ENCODE measurements around the gene GREB1.

The GREB1 gene

DNA sequence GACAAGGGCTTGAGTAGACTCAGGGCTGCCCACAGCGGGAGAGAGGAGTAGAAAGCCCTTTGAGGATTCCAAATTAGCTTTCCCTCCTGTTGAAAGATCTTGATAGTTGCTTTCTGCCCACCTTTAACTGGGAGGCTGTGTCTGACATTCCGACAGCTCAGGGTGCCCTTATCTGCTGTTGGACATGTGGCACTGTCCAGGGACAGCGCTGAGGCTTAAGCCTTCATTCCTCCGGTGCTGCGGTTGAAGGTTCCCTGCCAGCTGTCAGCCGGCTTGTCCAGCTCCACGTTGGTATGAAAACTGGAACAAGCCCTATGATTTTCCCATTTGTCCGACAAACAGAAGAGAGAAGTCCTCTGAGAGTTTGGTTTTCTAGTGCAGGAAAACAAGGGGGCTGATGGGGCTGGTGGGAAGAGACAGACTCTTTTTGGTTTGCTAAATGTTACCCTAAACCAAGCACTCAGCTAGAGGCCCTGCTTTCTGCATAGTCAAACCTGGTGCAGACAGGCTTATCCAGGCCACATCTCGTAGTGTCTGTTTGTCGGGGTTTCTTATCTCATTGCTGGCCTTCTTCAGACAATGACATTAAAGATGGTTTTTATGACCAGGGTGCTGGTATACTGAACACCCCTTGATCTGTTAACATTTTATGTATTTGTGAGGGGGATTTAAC, 24.5 kb downstream of the GREB1 start (continued):
- TF ChIP-seq, protein P1, sequence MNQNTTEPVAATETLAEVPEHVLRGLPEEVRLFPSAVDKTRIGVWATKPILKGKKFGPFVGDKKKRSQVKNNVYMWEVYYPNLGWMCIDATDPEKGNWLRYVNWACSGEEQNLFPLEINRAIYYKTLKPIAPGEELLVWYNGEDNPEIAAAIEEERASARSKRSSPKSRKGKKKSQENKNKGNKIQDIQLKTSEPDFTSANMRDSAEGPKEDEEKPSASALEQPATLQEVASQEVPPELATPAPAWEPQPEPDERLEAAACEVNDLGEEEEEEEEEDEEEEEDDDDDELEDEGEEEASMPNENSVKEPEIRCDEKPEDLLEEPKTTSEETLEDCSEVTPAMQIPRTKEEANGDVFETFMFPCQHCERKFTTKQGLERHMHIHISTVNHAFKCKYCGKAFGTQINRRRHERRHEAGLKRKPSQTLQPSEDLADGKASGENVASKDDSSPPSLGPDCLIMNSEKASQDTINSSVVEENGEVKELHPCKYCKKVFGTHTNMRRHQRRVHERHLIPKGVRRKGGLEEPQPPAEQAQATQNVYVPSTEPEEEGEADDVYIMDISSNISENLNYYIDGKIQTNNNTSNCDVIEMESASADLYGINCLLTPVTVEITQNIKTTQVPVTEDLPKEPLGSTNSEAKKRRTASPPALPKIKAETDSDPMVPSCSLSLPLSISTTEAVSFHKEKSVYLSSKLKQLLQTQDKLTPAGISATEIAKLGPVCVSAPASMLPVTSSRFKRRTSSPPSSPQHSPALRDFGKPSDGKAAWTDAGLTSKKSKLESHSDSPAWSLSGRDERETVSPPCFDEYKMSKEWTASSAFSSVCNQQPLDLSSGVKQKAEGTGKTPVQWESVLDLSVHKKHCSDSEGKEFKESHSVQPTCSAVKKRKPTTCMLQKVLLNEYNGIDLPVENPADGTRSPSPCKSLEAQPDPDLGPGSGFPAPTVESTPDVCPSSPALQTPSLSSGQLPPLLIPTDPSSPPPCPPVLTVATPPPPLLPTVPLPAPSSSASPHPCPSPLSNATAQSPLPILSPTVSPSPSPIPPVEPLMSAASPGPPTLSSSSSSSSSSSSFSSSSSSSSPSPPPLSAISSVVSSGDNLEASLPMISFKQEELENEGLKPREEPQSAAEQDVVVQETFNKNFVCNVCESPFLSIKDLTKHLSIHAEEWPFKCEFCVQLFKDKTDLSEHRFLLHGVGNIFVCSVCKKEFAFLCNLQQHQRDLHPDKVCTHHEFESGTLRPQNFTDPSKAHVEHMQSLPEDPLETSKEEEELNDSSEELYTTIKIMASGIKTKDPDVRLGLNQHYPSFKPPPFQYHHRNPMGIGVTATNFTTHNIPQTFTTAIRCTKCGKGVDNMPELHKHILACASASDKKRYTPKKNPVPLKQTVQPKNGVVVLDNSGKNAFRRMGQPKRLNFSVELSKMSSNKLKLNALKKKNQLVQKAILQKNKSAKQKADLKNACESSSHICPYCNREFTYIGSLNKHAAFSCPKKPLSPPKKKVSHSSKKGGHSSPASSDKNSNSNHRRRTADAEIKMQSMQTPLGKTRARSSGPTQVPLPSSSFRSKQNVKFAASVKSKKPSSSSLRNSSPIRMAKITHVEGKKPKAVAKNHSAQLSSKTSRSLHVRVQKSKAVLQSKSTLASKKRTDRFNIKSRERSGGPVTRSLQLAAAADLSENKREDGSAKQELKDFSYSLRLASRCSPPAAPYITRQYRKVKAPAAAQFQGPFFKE (tag by site-specific recombination; IDR thresholded peaks at IDR 0.05; ENCODE audit: borderline replicate concordance), result no peak
- TF ChIP-seq ZNF501 (tag by site-specific recombination; IDR thresholded peaks at IDR 0.05), result no peak
- no peak for TF ChIP-seq ZNF626 (tag by site-specific recombination; IDR thresholded peaks at IDR 0.05)

DNA sequence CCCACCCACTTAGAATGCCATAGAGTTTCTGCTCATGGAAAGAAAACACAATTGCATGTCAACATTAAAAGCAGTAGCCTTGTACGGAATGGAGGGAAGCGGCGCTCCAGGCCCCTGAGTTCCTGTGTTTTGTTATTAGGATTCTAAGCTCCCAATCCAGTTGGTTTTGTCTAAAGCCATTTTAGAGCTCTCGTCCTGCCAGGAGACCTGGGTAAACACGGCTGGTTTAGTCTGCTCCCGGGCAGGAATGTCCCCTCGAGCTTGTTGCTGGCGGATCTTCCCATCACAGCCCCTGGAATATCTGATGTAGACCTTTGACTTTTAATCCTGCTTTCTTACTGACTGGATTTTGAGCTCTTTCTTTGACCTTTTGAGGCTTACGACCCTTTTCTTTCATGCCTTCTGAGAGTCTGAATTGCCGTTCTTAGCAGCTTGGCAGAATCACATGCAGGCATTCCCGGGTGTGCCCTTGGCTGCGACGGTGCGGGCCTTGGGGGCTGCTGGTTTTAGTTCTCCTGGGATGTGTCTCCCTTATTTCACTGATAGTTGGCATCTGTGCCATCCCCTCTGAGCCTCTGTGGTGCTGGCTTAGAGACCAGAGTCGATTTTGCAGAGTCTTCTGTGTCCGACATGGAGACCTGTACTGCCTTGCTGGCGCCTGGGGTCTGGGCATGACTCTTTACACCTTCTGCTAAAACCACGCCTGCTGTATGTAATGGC, 25.4 kb downstream of the GREB1 start:
- POLR2A ChIA-PET, result no interaction called here
- Histone ChIP-seq H3K27ac (ENCODE audit: extremely low read depth, low read depth, low read length) (no peak overlapping the region), H3K4me1 (ENCODE audit: control insufficient read depth, insufficient read depth, low read length) (no peaks in the 10 kb centered on the region), H3K4me3 (ENCODE audit: low read depth, low read length) (no peak overlapping the region), H3K9me3 (ENCODE audit: control insufficient read depth, insufficient read depth, low read depth, low read length) (no peaks in the 10 kb centered on the region), H3K36me3 (ENCODE audit: control insufficient read depth in 2 of 2, insufficient read depth in 1 of 2, low read length in 2 of 2) (no peaks in the 10 kb centered on the region)
- TF ChIP-seq ZNF248 (tag by site-specific recombination; IDR thresholded peaks at IDR 0.05) (no peak), ZNF426 (tag by site-specific recombination; IDR thresholded peaks at IDR 0.05) (no peak), ZNF76 (tag by site-specific recombination; IDR thresholded peaks at IDR 0.05; ENCODE audit: borderline replicate concordance, low read depth) (no peak), EGR2 (tag by site-specific recombination; IDR thresholded peaks at IDR 0.05; ENCODE audit: low read depth) (no peak), ZNF843 (tag by site-specific recombination; IDR thresholded peaks at IDR 0.05) (no peak)
- TF ChIP-seq, protein P2, sequence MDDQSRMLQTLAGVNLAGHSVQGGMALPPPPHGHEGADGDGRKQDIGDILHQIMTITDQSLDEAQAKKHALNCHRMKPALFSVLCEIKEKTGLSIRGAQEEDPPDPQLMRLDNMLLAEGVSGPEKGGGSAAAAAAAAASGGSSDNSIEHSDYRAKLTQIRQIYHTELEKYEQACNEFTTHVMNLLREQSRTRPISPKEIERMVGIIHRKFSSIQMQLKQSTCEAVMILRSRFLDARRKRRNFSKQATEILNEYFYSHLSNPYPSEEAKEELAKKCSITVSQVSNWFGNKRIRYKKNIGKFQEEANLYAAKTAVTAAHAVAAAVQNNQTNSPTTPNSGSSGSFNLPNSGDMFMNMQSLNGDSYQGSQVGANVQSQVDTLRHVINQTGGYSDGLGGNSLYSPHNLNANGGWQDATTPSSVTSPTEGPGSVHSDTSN (CRISPR knock-in tag; IDR thresholded peaks at IDR 0.05), result no peak
- TF ChIP-seq, protein P3, sequence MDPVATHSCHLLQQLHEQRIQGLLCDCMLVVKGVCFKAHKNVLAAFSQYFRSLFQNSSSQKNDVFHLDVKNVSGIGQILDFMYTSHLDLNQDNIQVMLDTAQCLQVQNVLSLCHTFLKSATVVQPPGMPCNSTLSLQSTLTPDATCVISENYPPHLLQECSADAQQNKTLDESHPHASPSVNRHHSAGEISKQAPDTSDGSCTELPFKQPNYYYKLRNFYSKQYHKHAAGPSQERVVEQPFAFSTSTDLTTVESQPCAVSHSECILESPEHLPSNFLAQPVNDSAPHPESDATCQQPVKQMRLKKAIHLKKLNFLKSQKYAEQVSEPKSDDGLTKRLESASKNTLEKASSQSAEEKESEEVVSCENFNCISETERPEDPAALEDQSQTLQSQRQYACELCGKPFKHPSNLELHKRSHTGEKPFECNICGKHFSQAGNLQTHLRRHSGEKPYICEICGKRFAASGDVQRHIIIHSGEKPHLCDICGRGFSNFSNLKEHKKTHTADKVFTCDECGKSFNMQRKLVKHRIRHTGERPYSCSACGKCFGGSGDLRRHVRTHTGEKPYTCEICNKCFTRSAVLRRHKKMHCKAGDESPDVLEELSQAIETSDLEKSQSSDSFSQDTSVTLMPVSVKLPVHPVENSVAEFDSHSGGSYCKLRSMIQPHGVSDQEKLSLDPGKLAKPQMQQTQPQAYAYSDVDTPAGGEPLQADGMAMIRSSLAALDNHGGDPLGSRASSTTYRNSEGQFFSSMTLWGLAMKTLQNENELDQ (tag by site-specific recombination; IDR thresholded peaks at IDR 0.05; ENCODE audit: low read depth), result no peak
- CTCF ChIA-PET, result interaction anchor here (1.4 to 2.2 kb wide), 3 partner anchors 23 to 82 kb away, joined by 4 to 9 read pairs (median 6); no protein-coding TSS in a partner anchor

- CTCF ChIA-PET, result interaction anchor here (1.4 to 1.5 kb wide), 2 partner anchors 23 to 79 kb away, joined by 6 to 9 read pairs; no protein-coding TSS in a partner anchor
- no peak for TF ChIP-seq SP7 (tag by site-specific recombination; IDR thresholded peaks at IDR 0.05)
- no peak for TF ChIP-seq TCF7L2 (IDR thresholded peaks at IDR 0.05; ENCODE audit: borderline replicate concordance, low read depth, low read length)
- TF ChIP-seq IKZF3 (tag by site-specific recombination; IDR thresholded peaks at IDR 0.05), result no peak
- no peak for TF ChIP-seq ZBTB1 (tag by site-specific recombination; IDR thresholded peaks at IDR 0.05)
- no peak for TF ChIP-seq KLF1 (tag by site-specific recombination; IDR thresholded peaks at IDR 0.05)
- TF ChIP-seq ZNF362 (tag by site-specific recombination; IDR thresholded peaks at IDR 0.05), result no peak
- no peak for TF ChIP-seq ZFP41 (tag by site-specific recombination; IDR thresholded peaks at IDR 0.05; ENCODE audit: borderline replicate concordance)
- TF ChIP-seq ZNF114 (tag by site-specific recombination; IDR thresholded peaks at IDR 0.05), result no peak
- no peak for TF ChIP-seq ZNF302 (tag by site-specific recombination; IDR thresholded peaks at IDR 0.05; ENCODE audit: low read depth)
- no peak for TF ChIP-seq MYNN (tag by site-specific recombination; IDR thresholded peaks at IDR 0.05; ENCODE audit: borderline replicate concordance)
- TF ChIP-seq ZNF394 (tag by site-specific recombination; IDR thresholded peaks at IDR 0.05; ENCODE audit: borderline replicate concordance), result no peak
- no peak for TF ChIP-seq FEZF1 (tag by site-specific recombination; IDR thresholded peaks at IDR 0.05)
Measured at GRCh38 chr2:11559786-11560155, 25.9 kb downstream of the GREB1 start.

More at GRCh38 chr2:11559786-11560155, 25.9 kb downstream of the GREB1 start:
- POLR2A ChIA-PET, result no interaction called here
- H3K4me1 ChIP-seq (ENCODE audit: control insufficient read depth, insufficient read depth, low read length), result no peaks in the 10 kb centered on the region
- H3K36me3 ChIP-seq (ENCODE audit: control insufficient read depth in 2 of 2, insufficient read depth in 1 of 2, low read length in 2 of 2), result no peaks in the 10 kb centered on the region
- no peaks in the 10 kb centered on the region for H3K9me3 ChIP-seq (ENCODE audit: control insufficient read depth, insufficient read depth, low read depth, low read length)
- no peak overlapping the region for H3K27ac ChIP-seq (ENCODE audit: extremely low read depth, low read depth, low read length)
- no peak overlapping the region for H3K4me3 ChIP-seq (ENCODE audit: low read depth, low read length)
